ENCODE measurements around the gene ZNF470.

ZNF470 gene

DNA sequence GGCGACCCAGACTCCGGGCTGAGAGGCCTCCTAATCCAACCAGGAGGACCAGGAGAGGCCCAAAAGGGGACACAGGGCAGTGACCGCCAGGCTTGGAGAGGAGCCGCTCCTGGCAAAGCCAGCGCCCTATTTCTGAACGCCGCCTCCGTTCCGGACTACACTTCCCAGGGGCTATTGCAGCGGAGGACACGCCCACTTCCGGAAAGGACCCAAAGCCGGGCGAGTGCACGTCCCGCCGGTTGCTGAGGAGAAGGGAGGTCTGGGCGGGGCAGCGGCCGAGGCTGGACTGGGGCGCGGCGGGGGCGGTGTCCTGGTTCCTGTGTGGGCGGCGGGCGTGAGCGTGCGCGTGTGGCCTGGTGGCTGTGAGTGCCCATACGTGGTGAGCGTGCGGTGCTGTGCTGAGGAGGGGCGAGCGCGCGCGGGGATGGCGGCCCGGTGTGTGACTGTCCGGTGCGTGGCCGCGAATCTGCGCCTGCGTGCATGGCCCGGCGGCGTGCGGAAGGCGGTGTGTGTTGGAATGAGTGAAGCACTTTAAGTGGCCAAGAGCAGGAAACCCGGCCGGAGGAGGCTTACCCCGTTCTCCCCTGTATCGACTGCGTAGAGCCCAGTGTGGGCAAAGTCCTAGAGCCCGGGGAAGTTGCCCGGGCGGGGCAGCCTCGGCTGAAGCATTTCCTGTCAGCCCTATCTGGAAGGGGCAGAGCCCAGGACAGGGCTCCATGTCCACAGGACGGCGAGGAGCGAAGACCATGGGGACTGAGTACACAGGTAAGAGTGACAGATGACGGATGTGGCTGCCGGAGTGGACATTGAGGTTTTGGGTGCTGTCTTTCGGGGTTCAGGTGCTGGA lies at the start of gene ZNF470:
TSS of gene ZNF470 (plus strand) at position 195 of the 847 bp plus-strand sequence. CDS start 2,844 bp downstream, outside the sequence.
- DNase-seq: peak; percentile 88 to 89

DNA sequence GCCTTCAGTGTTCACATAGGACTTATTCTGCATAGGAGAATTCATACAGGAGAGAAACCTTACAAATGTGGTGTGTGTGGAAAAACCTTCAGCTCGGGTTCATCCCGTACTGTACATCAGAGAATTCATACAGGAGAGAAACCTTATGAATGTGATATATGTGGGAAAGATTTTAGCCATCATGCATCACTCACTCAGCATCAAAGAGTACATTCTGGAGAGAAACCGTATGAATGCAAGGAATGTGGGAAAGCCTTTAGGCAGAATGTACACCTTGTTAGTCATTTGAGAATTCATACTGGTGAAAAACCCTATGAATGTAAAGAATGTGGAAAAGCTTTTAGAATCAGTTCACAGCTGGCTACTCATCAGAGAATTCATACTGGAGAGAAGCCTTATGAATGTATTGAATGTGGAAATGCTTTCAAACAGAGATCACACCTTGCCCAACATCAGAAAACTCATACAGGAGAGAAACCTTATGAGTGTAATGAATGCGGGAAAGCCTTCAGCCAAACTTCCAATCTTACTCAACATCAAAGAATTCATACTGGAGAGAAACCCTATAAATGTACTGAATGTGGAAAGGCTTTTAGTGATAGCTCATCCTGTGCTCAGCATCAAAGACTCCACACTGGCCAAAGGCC lies 41.9 kb upstream of the ZNF470 start:
- no peak for DNase-seq

DNA sequence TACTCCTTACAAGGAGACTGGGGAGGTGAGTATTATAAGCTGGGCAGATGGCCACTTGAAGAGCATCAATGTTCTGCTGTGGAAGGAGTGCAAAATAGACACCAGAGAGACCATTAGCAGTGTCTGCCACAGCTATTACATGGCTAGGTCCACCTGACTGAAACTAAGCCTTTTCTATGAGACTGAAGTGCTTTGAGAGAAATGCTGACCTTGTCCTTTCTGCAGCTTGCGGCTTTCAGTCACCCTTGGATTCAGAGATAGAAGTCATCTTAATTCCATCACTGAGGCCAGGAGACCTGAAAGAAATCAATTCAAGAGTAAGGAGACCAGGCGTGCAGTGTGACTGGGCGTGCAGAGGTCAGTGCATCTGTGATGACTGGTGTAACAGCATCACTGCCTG lies 29.8 kb upstream of the ZNF470 start:
- no peak for DNase-seq

DNA sequence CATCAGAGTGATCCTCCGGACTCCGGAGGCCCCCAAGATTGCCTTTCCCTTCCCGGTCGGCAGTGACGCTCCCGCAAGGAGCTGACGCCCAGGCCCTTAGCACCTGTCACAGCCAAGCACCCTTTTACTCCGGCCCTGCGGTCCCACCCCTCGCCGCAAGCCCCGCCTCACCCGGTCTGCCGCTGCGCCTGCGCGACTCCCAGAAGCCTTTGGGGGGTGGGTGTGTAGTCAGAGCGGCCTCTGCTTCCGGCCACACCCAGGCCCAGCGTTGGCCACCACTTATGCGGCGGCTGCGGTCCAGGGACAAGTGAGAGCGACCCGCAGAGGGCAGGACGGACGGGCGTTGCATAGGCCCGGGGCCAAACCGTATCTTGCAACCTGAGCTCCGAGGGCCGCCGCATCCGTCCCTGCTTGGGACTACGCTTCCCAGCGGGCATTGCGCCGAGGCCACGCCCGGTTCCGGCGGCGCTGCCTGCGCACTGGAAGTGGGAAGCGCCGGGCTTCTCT lies 29.0 kb upstream of the ZNF470 start:
- DNase-seq: peak; percentile 89 to 91

DNA sequence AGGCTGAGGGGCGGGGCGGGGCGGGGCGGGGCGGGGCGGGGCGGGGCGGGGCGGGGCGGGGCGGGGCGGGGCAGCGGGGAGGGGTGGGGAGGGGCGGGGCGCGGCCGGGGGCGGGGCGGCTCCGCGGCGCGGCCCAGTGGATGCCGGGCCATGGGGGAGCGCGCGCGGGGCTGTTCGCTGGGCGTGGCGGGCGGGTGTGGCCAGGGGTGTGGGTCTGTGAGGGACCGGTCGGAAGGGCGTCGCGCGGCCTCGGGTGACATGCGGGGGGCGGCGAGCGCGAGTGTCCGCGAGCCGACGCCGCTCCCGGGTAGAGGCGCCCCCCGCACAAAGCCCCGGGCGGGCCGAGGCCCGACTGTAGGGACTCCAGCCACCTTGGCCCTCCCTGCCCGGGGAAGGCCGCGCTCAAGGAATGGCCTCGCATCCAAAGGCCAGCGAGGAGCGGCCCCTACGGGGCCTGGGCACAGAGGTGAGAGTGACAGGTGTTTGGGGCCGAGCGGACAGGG lies 28.5 kb upstream of the ZNF470 start, which contains the start of gene ZFP28:
TSS of gene ZFP28 (plus strand) at position 188 of the 503 bp plus-strand sequence. CDS start at position 259, 71 bp downstream.
- DNase-seq: no peak

DNA sequence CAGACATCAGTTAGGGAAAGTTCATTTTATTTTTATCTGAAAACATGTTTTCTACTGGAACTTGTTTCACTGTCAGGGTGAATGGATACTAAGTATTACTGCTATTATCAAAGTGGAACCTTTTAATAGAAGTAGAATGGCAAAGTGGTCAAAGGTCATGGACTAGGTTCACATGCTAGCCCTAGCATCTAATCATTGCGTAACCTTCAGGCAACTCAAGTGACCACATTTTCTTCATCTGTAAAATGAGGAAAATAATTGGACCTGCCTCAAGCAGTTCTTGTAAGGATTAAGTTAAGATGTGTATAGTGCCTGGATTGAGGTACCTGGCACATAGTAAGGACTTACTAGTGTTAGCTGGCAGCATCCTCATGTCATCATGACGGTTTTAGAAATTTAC lies 23.5 kb upstream of the ZNF470 start:
- DNase-seq: no peak

DNA sequence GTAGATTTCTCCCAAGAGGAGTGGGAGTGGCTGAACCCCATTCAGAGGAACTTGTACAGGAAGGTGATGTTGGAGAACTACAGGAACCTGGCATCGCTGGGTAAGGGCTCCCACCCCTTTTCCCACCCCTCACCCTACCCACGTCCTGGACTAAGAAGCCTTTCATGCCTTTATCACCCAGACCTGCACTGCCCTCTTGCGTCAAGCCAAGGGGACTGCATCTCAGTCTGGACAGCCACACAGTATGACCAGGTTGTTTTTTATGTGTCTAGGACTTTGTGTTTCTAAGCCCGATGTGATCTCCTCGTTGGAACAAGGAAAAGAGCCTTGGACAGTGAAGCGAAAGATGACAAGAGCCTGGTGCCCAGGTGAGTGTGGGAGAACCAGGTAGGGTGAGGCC lies 19.7 kb upstream of the ZNF470 start:
- DNase-seq: no peak

DNA sequence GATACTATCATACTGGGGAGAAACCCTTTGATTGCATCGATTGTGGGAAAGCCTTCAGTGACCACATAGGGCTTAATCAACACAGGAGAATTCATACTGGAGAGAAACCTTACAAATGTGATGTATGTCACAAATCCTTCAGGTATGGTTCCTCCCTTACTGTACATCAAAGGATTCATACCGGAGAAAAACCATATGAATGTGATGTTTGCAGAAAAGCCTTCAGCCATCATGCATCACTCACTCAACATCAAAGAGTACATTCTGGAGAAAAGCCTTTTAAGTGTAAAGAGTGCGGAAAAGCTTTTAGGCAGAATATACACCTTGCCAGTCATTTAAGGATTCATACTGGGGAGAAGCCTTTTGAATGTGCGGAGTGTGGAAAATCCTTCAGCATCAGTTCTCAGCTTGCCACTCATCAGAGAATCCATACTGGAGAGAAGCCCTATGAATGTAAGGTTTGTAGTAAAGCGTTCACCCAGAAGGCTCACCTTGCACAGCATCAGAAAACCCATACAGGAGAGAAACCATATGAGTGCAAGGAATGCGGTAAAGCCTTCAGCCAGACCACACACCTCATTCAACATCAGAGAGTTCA lies 12.9 kb upstream of the ZNF470 start:
- no peak for DNase-seq

DNA sequence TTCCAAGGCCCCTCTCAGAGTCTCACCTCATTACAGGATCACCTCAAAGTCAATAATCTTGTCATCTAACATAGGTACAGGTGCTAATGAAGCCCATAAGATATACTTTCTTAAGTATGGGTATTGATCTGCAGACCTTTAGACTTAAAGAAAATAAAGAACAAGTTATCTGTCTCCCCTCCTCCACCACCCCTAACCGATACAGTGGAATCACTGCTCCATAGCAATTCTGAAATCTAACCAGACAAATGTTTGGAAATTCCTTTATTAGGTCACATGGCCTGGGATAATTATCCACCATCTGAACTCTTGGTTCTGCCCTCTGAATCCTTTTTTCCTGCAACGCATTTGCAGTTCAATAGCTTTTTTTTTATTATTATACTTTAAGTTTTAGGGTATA lies 4.5 kb upstream of the ZNF470 start:
- DNase-seq: no peak

DNA sequence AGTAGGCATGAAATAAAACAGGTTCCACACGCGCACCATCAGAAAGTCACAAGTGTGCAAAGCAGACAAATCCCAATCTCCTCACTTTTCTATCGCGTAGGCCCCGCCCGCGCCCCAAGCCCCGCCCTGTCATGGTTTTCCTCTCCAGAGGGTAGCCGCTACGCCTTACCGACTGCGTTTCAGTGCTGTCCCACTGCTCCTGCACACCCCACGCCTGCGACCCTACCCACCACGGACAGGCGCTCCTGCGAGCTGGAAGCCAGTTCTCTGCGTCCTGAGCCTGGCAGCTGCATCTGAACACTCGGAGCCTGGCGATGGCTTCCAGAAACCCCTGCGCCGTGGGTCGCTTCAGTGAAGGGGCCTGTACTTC lies 379 bp upstream of the ZNF470 start:
- DNase-seq: peak in 1 of 2 donors; percentile 3

DNA sequence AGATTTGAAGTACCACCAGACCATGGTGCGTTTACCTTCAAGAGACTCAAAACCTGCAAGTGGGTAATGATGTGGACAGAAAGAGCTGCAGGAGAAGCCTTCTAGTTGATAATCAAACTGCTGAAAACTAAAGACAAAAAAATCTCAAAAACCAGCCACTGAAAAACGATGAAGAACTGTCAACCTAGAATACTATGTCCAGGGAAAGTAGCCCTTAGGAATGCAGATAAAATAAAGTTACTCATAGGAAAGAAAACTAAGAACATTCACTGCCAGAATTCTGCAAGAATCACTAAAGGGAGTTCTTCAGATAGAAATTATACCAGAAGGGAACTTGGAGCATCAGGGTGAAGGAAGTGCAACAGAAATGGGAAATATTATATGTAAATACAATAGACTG lies 5.3 kb downstream of the ZNF470 start:
- no peak for DNase-seq

DNA sequence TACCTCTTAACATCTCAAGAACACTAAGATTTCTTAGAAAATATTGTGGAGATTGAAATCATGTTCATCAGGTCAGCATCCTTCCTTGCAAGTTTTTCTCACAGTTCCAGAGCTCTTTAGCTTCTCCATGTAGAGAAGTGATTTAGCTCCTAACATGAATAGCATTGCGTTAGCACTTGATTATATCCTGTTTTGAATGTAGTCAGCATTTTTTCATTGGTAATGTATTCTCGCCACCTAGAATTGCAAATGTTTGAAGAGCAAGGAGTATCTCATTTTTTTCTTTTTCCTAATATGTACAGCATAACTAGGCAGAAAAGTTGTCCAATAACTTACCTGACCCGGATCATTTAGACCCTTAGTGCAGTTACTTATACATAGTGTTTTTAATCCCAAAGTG lies 6.6 kb downstream of the ZNF470 start:
- DNase-seq: no peak

DNA sequence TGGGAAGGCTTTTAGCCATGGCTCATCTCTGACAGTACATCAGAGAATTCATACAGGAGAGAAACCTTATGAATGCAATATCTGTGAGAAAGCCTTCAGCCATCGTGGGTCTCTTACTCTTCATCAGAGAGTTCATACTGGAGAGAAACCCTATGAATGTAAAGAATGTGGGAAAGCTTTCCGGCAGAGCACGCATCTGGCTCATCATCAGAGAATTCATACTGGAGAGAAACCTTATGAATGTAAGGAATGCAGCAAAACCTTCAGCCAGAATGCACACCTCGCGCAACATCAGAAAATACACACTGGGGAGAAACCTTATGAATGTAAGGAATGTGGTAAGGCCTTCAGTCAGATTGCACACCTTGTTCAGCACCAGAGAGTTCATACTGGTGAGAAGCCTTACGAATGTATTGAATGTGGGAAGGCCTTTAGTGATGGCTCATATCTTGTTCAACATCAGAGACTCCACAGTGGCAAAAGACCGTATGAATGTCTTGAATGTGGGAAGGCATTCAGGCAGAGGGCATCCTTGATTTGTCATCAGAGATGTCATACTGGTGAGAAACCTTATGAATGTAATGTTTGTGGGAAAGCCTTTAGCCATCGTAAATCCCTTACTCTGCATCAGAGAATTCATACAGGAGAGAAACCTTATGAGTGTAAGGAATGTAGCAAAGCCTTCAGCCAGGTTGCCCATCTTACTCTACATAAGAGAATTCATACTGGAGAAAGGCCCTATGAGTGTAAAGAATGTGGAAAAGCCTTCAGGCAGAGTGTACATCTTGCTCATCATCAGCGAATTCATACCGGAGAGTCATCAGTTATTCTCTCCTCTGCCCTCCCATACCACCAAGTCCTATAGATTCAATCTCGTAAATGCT lies 10.7 kb downstream of the ZNF470 start:
- DNase-seq: no peak

DNA sequence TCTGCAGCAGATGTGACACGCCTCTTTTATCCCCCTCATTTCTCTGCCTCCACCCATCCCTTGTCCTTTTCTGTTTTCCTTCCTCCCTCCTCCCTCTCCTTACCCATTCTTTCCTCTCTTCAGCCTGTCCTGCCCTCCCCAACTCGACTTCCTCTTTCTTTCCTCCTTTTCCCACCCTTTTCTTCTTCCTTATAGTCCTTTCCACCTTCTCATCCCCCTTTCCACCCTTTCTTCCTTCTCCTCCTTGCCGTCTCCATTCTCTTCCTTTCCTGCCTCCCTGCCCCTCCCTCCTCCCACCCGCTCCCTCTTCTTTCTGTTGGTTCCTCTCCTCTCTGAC lies 27.1 kb downstream of the ZNF470 start:
- DNase-seq: no peak

DNA sequence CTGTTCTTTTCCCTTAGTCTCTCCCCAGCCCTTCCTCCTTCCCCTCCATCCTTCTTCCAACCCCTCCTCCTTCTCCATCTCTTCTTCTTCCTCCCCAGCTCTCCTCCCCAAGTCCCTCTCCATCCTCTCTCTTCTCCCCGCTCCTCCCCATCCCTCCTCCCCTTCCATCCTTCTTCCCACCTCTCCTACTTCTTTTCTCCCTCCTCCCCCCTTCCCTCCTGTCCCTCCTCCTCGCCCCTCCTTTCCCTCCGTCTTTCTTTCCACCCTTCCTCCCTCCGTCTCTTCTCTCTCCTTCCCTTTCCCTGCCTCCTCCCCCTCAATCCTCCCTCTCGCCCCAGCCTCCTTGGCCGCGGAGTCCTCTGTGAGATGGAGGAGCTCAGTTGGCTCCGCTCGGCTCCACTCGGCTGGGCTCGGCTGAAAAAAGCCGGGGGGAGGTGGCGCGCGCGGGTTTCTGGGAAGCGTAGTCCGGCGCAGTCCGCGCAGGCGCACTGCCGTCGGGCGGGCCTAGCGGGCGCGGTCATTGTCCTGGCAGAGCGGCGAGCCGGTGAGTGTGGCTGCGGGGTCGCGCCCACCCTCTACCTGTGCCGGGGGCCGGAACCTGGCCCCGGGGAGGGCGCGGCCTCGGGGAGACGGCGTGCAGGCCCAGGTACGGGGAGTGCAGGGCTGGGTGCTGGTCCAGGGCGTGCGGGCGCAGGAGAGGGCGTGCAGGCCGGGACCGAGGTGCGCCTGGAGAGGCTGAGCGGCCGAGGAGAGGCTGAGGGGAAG lies 27.7 kb downstream of the ZNF470 start, which contains the start of gene ZNF71:
TSS of gene ZNF71 (plus strand) at position 520 of the 765 bp plus-strand sequence. CDS start 6,257 bp downstream, outside the sequence.
- peak; percentile 88 to 90 for DNase-seq

DNA sequence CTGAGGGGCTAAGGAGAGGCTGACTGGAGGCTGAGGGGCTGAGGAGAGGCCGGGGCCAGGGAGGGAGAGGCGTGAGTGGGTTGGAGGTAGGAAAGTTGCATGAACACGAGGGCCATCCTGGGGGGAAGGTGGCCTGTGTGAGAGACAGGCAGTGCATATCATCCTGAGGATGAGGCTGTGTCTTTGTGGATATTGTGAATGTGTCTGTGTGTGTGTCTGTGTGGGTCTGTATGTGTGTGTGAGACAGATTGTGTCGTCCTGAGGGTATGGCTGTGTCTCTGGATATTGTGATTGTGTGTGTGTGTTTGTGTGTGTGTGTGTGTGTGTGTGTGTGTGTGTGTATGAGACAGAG lies 28.3 kb downstream of the ZNF470 start:
- peak in 1 of 2 donors; percentile 2 for DNase-seq

DNA sequence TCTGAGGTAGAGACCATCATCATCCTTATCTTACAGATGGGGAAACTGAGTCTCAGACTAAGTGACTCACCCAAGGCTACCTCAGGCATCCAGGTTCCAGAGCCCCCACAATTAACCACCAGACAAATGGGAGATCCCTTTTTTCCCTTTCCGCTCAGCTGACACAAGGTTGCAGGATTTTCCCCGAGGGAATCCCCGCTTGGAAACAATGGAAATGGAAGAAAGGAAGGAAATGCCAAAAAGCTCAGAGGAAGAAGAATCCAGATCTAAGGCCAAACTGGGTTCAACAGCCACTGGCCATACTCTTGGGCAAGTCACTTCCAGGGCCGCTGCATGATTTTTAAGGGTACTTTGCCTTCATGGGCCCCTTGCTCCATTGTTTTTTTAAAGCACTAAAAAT lies 29.4 kb downstream of the ZNF470 start:
- DNase-seq: no peak

DNA sequence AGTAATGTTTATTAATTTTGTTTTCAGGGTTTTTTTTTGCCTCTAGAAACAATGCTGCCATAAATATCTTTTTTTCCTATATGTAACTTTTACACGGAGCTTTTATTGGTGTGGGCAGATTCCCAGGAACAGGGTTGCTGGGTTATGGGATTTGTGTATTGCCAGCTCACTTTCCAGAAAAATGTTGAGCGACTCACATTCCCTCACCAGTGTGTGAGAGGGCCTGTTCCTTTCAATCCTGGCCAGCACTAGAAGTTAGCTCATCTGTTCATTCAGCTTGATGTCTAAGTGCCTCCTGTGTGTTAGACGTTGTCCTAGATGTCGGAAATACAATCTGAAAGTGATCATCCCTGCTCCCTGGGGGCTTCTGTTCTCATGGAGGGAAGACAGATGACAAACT lies 30.4 kb downstream of the ZNF470 start:
- DNase-seq: no peak

DNA sequence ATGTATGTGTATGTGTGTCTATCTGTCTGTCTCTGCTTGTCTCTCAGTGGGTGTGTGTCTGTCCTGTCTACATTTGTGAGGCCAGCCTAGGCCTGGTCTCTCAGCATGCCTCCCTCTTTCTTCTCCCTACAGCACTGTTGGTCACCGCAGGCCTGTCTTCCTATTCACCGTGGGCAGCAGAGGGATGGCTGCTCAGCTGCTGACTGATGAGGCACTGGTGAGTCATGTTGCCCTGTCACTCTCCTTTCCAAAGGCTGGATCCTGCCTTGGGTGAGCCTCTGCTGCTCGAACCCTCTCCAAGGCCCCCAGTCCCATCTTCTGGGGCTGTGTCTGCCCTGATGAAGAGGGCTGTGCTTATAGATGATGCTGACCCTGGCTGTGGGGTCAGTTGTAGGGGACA lies 34.1 kb downstream of the ZNF470 start:
- DNase-seq: no peak

DNA sequence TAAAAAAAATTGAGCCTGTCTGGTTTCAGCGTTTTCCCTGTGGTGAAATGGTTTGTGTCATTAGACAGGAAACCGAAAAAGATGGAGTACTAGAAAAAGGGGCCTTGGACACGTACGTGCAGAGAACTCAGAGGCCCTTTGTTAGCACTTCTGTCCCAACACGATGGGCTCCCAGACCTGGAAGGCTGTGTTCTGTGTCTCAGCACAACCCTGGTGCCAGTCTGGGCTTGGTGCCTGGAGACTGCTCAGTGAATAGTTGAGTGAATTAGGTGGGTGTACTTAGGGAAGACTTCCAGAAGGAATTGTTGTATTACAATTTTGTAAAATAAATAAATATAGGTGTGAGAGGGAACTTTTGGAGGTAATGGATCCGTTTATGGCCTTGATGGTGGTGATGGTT lies 36.6 kb downstream of the ZNF470 start:
- DNase-seq: no peak

DNA sequence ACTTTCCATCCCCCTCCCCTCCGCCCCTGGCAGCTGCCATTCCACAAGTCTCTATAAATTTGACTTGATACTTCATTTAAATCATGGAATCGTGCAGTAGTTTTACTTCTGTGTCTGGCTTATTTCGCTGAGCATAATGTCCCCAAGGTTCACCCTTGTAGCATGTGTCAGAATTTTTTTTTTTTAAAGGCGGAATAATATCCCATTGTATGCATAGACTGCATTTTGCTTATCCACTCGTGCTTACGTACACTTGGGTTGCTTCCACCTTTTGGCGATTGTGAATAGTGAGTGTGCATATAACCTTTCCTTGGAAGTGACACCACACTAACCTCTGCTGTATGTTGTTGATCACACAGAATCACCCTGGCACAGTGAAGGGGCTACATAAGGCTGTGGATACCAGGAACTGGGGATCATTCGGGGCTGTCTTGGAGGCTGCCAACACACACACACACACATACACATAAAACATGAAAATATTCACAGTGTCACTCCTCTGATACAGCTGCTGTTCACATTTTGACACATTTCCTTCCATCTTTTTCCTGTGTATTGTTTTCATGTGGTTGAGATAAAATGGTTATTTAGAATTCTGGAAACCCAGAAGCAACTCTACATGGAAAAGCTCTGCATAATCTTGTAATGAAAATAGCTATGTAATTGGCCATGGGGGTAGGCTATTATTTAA lies 41.2 kb downstream of the ZNF470 start:
- no peak for DNase-seq
